Hepatocyte (in vitro differentiated cells): Measurements from ENCODE around the gene CALHM5. TPM values are rescaled to one million over a fixed set of nuclear protein-coding genes. Genes with fewer than 3 reads are reported as not detected.

Experiments used
- DNase-seq: peaks from one replicate; pipeline ENCODE4 v3.0.0-alpha.2; 2016; ENCODE audit warnings: low spot score
- H2AFZ ChIP-seq: fragments of 200-600 bp; sonication (generic); 2 replicates; pipeline ENCODE4 v1.6.0; 2016; ENCODE audit warnings: antibody characterized with exemption, mild to moderate bottlenecking
- H3K27ac ChIP-seq: fragments of 200-600 bp; sonication (generic); 2 replicates; pipeline ENCODE4 v1.5.1; 2016; ENCODE audit warnings: mild to moderate bottlenecking
- H3K27me3 ChIP-seq: fragments of 200-600 bp; sonication (generic); 2 replicates; pipeline ENCODE4 v1.6.1; 2016
- H3K36me3 ChIP-seq: fragments of 200-600 bp; sonication (generic); replicated peaks from 2 replicates; pipeline ENCODE4 v1.5.1; 2016; ENCODE audit warnings: low read depth; ENCODE audit not compliant: insufficient read depth
- H3K4me1 ChIP-seq: fragments of 200-600 bp; sonication (generic); 2 replicates; pipeline ENCODE4 v1.5.1; 2016; ENCODE audit warnings: mild to moderate bottlenecking, moderate library complexity; ENCODE audit not compliant: insufficient read depth
- H3K4me2 ChIP-seq: fragments of 200-600 bp; sonication (generic); 2 replicates; pipeline ENCODE4 v1.6.0; 2016
- H3K4me3 ChIP-seq: fragments of 200-600 bp; sonication (generic); 2 replicates; pipeline ENCODE4 v1.5.1; 2016; ENCODE audit warnings: mild to moderate bottlenecking
- H3K79me2 ChIP-seq: fragments of 200-600 bp; sonication (generic); 2 replicates; pipeline ENCODE4 v1.6.0; 2017; ENCODE audit warnings: mild to moderate bottlenecking
- H3K9me2 ChIP-seq: fragments of 200-600 bp; sonication (generic); replicated peaks from 2 replicates; pipeline ENCODE4 v1.6.0; 2017; ENCODE audit warnings: mild to moderate bottlenecking; ENCODE audit not compliant: insufficient read depth
- H3K9me3 ChIP-seq: fragments of 200-600 bp; sonication (generic); 2 replicates; pipeline ENCODE4 v1.5.1; 2016; ENCODE audit warnings: low read depth, mild to moderate bottlenecking
- H4K20me1 ChIP-seq: fragments of 200-600 bp; sonication (generic); 2 replicates; pipeline ENCODE4 v1.6.0; 2016; ENCODE audit warnings: mild to moderate bottlenecking; ENCODE audit not compliant: insufficient read depth, poor library complexity, severe bottlenecking
- EZH2 ChIP-seq: fragments of 200-600 bp; sonication (generic); IDR thresholded peaks from 2 replicates; pipeline ENCODE4 v1.6.1; 2016; ENCODE audit warnings: antibody characterized with exemption, mild to moderate bottlenecking, borderline replicate concordance
- EZH2phosphoT487 ChIP-seq: fragments of 200-600 bp; sonication (generic); IDR thresholded peaks from one replicate; pipeline ENCODE4 v1.6.1; 2018; ENCODE audit warnings: antibody characterized with exemption, mild to moderate bottlenecking, low read depth, moderate library complexity; ENCODE audit not compliant: unreplicated experiment, severe bottlenecking
- WGBS: methylation state at CpG from one replicate; pipeline ENCODE4 v1.1.6; 2016; ENCODE audit warnings: low lambda C conversion rate; ENCODE audit errors: missing lambda C conversion rate; 5-methylcytosine and 5-hydroxymethylcytosine counted together
- polyA plus RNA-seq: library from polyadenylated mRNA; unstranded; fragments of >200 nt; fragmentation: Nextera tagmentation; extraction: Ambion mirVana; gene quantifications from 2 replicates; pipeline ENCODE4 v1.2.1, GENCODE V29; 2016
- total RNA-seq: library from RNA; depleted of rRNA; stranded (reverse); fragments of >200 nt; gene quantifications from 2 replicates; pipeline ENCODE4 v1.2.3, GENCODE V29; 2014
- TF ChIP-seq, protein P1 (sequence below): fragments of 200-600 bp; sonication (generic); IDR thresholded peaks from 2 replicates; pipeline ENCODE4 v1.5.1; 2016; ENCODE audit warnings: antibody characterized with exemption, mild to moderate bottlenecking; ENCODE audit not compliant: poor library complexity

CALHM5 gene
- total and polyA plus RNA-seq, 2 experiments from 2014 or later: 0.46 to 1.7 TPM

DNA sequence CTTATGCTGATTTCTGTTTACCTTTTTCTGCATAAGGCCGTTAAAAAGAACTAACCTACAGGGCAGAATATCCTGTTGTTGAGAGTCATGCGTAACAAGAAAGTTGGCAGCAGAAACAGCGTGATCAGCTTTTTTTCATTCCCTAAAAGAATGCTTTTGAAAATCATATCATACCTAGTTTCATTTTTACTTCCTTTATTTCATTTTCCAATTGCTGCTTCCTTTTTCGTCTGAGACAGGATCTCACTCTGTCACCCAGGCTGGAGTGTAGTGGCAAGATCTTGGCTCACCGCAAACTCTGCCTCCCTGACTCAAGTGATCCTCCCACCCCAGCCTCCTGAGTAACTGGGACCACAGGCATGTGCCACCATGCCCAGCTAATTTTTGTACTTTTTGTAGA lies 46.2 kb upstream of the CALHM5 start:
- no peaks in the 10 kb centered on the region for H3K36me3 ChIP-seq
- no peak overlapping the region for H2AFZ ChIP-seq
- H3K4me2 ChIP-seq: no peak overlapping the region
- no peaks in the 10 kb centered on the region for H3K79me2 ChIP-seq
- WGBS: 92% methylated on average over 5 of the region's 5 CpGs
- no peaks in the 10 kb centered on the region for H3K9me2 ChIP-seq
- TF ChIP-seq EZH2phosphoT487: no peak
- TF ChIP-seq, protein P1, sequence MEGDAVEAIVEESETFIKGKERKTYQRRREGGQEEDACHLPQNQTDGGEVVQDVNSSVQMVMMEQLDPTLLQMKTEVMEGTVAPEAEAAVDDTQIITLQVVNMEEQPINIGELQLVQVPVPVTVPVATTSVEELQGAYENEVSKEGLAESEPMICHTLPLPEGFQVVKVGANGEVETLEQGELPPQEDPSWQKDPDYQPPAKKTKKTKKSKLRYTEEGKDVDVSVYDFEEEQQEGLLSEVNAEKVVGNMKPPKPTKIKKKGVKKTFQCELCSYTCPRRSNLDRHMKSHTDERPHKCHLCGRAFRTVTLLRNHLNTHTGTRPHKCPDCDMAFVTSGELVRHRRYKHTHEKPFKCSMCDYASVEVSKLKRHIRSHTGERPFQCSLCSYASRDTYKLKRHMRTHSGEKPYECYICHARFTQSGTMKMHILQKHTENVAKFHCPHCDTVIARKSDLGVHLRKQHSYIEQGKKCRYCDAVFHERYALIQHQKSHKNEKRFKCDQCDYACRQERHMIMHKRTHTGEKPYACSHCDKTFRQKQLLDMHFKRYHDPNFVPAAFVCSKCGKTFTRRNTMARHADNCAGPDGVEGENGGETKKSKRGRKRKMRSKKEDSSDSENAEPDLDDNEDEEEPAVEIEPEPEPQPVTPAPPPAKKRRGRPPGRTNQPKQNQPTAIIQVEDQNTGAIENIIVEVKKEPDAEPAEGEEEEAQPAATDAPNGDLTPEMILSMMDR: no peak
- no peak for TF ChIP-seq EZH2
- peaks cover 29% of the 10 kb centered on the region for H3K27me3 ChIP-seq
- DNase-seq: no peak
- no peak overlapping the region for H3K27ac ChIP-seq
- H4K20me1 ChIP-seq: no peaks in the 10 kb centered on the region
- H3K4me3 ChIP-seq: no peak overlapping the region
- peaks cover 5% of the 10 kb centered on the region for H3K4me1 ChIP-seq
- H3K9me3 ChIP-seq: no peaks in the 10 kb centered on the region

DNA sequence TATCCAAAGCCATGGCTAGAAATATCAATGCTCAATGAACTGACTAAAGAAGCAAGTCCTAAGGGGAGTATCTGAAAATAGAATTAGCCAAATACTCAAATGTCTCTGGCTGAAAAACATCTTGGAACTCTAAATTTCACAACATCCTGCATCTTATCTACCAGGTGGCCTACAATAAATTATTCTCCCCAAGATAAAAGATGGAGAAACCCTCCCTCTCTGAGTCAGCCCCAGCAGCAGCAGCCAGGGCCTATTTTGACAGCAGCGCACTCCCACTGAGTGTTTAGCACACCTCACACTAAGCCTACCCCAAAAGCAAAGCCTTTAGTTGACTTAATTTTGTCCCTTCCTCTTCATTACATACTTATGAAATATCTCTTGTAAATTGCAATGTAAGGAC lies 44.3 kb upstream of the CALHM5 start:
- no peak overlapping the region for H2AFZ ChIP-seq
- WGBS: 96% methylated on average over 1 of the region's 1 CpG
- no peaks in the 10 kb centered on the region for H4K20me1 ChIP-seq
- TF ChIP-seq EZH2: no peak
- TF ChIP-seq EZH2phosphoT487: no peak
- TF ChIP-seq, protein P1: no peak
- H3K4me3 ChIP-seq: no peak overlapping the region
- no peak overlapping the region for H3K4me2 ChIP-seq
- no peaks in the 10 kb centered on the region for H3K9me3 ChIP-seq
- peaks cover 7% of the 10 kb centered on the region for H3K4me1 ChIP-seq
- H3K79me2 ChIP-seq: no peaks in the 10 kb centered on the region
- DNase-seq: no peak
- no peaks in the 10 kb centered on the region for H3K9me2 ChIP-seq
- H3K27ac ChIP-seq: no peak overlapping the region
- no peaks in the 10 kb centered on the region for H3K36me3 ChIP-seq
- peaks cover 17% of the 10 kb centered on the region for H3K27me3 ChIP-seq

DNA sequence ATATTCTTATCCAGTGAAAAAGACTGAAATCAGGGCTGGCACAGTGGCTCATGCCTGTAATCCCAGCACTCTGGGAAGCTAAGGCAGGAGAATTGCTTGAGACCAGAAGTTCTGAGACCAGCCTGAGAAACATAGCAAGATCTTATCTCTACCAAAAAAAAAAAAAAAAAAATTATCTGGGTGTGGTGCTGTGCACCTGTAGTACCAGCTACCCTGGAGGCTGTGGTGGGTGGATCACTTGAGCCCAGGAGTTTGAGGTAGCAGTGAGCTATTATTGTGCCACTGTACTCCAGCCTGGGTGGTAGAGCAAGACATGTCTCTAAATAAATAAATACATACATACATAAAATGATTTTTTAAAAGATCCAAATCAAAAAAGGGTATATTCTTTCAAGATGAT lies 43.9 kb upstream of the CALHM5 start:
- H2AFZ ChIP-seq: no peak overlapping the region

More for the DNA sequence above, 43.9 kb upstream of the CALHM5 start:
- Histone ChIP-seq H3K27me3 (peaks cover 14% of the 10 kb centered on the region), H3K4me3 (no peak overlapping the region), H3K79me2 (no peaks in the 10 kb centered on the region), H3K27ac (no peak overlapping the region), H3K4me1 (peaks cover 5% of the 10 kb centered on the region), H3K36me3 (no peaks in the 10 kb centered on the region), H3K4me2 (no peak overlapping the region), H3K9me3 (no peaks in the 10 kb centered on the region), H4K20me1 (no peaks in the 10 kb centered on the region), H3K9me2 (no peaks in the 10 kb centered on the region)
- TF ChIP-seq, protein P1: no peak
- no peak for TF ChIP-seq EZH2phosphoT487
- TF ChIP-seq EZH2: no peak
- DNase-seq: no peak
